Stimulated activated CD4-positive, alpha-beta T cell treated with anti-CD3 and anti-CD28 coated beads, Interleukin-4, amount 100 ng/mL, for 24 hours (primary cell): ENCODE data around the gene RABL2B.
"Not testable (repeated sequence)": the region's sequence is repeated elsewhere in the genome, so short reads cannot be mapped to it uniquely, and the experiment has no call there.

Experiments used
- DNase-seq: peaks from one replicate; pipeline ENCODE4 v3.0.0-alpha.2; 2020

RABL2B gene

DNA sequence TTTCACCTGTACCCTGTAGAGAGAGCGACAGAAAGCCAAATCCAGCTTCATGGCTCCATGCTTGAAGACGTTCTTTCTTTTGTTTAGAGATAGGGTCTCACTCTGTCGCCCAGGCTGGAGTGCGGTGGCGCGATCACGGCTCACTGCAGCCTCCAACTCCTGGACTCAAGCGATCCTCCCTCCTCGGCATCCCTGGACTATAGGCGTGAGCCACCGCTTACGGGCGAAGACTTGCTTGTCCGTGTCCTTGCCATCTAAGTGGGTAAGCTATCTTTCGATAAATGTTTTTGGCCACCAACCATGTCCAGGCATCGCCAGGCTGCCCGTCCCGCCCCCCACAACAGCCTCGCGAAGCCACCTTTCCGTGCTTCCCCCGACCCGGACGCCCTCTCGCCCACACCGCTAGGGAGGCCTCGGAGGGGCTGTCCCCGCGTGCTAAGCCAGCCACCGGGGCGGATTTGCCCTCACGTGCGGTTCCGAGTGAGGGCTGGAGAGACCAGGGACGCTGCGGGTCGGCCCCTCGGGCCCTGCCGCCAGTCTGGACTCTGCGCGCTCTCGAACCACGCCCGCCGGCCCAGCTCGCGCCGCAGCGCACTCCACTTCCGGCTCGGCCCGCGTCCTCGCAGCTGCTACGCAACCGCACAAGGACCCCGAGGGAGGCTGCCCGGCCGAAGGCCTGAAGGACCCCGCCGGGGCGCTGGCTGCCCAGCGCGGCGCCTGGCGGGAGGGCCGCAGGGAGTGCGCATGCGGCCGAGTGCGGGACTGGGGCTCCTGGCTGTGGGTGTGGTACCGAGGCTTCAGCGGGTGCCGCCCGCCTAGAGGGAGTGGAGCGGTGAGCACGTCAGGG lies at the start of gene RABL2B:
Gene RABL2B, minus strand, starts transcription at position 604 of the 847 bp plus-strand sequence. CDS start 1,342 bp downstream, outside the sequence.
- peak; percentile 88 for DNase-seq

DNA sequence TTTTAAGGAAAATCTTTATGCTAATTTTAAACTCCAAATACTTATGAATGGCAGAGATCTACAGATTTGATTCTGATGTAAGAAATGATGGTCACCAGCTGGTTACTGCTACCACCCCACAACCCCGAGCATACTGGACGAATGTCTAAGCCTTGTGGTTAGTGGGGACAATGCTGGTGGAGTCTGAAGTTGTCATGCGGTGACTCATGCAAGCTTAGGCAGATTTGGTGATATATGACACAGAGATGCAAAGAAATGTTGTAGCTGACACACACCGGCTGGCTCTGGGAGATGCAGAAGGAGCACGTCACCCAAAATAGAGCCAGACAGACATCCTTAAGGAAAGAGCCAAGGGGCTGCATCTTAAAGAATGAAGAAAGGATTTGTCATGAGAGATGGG lies 3.5 kb upstream of the RABL2B start:
- DNase-seq = not testable (repeated sequence)

DNA sequence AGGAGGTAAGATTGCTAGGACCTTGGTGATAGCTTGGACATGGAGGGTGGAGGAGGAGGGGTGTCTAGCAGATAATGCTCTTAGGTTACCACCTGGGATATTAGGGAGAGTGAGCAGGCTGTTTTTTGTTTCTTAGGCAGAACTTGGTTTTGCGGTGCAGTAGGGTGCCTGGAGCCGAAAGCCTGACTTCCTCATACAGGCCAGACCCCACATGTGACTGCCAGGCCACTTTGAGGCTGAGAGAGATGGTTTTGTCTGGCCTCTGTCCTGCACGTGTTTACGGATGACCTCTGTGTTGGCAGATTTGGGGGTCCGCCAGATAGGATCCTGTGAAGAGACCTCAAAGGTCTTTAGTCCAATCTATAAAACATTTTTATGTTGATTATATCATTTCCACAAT lies 1.9 kb upstream of the RABL2B start:
- not testable (repeated sequence) for DNase-seq

DNA sequence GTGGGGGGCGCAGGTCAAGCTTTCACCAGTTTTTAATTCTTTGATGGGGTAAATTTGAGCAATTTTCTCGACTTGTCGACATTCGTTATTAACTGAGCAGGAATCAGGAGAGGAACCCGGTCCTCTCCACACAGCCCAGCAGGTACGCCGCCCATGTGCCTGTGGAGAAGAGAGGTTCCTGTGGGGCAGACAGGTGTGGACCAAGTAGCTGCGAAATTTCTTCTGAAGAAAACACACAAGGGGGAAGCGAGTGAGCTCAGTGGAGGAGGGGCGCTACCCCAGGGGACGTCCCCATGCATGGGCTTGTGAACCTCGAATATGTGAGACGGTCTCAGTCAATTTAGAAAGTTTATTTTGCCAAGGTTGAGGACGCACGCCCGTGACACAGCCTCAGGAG lies 442 bp upstream of the RABL2B start:
- DNase-seq = not testable (repeated sequence)

DNA sequence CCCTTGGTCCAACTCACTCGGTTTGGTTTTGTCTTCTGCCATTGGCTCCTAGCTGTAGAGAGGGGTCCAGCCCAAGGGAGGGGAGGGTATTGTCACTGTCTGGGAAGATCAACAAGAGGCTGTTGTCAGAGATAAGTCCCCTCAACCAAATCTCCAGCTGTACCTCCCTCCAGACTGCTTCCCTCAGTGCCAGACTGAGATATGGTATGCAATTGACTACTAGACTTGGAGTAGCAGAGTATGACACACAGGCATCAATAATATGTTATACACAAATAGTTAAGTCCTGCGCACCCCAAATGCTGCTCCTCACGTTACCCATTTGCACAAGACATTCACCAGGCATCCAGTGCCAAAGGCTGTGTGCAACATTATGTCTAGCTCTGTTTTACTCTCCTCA lies 1.2 kb downstream of the RABL2B start:
- not testable (repeated sequence) for DNase-seq

DNA sequence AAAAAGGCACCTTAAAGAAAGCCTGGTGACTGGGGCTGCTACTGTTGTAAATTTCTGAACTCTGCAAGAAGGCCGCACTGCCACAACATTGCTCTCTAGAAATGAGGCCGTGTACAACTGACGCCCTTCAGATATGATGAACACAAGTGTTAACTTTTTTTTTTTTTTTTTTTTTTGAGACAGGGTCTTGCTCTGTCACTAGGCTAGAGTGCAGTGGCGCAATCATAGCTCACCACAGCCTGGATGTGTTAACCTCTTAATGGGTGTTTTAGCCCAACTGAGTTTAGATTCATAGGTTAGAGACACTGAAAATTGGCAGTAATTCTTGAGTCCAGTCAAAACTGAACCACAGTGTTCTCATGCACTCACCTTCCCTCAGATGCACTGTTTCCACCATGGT lies 3.2 kb downstream of the RABL2B start:
- DNase-seq = not testable (repeated sequence)

DNA sequence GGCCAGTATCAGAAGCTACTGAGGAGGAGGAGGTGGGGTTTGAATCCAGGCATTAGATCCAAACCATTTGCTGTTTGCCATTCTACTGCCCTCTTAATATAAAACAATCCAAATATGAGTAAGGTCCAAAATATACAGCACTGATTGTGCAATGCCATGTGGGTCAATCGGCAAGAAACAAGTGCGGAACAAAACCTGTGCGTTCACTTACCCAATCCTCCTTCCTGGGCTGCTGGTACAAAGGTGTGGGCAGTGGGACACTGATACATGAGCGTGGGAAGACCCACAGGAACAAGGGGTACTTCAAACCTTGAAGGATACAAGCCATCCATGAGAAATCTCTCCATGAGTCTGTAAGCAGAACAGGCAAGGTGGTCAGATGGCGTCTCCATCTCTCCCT lies 5.8 kb downstream of the RABL2B start:
- not testable (repeated sequence) for DNase-seq

DNA sequence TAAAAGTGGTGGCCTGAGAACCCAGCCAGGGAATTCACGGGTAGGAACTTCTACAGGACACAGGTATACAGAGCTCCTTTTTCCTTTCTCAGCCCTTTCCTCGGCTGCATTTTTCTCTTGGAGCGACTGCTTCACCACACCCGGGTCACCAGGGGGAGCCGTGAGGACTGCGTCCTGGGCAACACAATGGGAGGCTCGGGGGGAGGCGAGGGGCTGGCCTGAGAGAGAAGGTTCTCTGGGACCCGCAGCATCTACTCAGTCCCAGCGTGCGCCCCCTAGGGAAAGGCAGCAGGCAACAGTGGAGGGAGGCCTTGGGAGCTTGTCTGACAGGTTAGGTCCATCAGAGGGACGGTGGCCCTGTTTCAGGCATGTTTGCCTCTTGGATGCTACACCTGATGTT lies 8.3 kb downstream of the RABL2B start:
- DNase-seq = not testable (repeated sequence)

DNA sequence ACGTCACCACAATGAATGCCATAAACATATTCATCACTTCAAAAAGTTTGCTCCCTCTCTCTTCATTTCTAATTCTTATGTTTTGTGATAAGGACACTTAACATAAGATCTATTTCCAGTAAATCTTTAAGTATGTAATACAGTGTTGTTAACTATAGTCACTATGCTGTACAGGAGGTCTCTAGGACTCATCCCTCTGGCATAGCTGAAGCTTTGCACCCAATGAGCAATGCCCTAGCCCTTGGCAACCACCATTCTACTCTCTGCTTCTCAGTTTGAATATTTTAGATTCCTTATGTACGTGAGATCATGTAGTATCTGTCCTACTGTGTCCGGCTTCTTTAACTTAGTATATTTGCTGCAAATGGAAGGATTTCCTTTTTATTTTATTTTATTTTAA lies 19.1 kb downstream of the RABL2B start:
- DNase-seq = not testable (repeated sequence)

DNA sequence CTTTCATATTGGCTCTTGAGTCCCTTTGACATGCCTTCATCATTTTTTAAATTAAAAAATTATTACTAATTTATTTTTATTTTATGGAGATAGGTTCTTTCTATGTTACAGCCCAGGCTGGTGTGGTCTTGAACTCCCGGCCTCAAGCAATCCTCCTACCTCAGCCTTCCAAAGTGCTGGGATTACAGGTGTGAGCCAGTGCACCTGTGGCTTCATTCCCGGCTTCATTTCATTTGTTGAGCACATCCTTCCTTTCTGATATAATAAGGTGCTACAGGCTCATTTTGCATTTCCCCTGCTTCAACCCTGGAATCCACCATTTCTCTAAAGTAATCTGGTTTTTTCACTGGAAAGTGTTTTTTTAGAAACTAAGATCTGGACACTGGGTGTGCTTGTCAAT lies 21.6 kb downstream of the RABL2B start:
- DNase-seq = not testable (repeated sequence)

DNA sequence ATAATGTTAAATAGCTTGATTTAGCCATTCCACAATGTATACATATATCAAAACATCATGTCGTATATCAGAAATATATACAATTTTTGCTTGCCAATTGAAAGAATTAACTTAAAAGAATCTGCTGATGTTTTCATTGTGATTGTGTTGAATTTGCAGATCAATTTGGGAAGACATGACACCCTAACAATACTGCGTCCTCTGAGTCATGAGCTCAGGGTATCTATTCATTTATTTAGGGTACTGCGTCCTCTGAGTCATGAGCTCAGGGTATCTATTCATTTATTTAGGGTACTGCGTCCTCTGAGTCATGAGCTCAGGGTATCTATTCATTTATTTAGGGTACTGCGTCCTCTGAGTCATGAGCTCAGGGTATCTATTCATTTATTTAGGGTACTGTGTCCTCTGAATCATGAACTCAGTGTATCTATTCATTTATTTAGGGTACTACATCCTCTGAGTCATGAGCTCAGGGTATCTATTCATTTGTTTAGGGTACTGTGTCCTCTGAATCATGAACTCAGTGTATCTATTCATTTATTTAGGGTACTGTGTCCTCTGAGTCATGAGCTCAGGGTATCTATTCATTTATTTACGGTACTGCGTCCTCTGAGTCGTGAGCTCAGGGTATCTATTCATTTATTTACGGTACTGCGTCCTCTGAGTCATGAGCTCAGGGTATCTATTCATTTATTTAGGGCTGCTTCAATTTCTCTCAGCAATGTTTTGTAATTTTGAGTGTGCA lies 23.7 kb downstream of the RABL2B start:
- not testable (repeated sequence) for DNase-seq

DNA sequence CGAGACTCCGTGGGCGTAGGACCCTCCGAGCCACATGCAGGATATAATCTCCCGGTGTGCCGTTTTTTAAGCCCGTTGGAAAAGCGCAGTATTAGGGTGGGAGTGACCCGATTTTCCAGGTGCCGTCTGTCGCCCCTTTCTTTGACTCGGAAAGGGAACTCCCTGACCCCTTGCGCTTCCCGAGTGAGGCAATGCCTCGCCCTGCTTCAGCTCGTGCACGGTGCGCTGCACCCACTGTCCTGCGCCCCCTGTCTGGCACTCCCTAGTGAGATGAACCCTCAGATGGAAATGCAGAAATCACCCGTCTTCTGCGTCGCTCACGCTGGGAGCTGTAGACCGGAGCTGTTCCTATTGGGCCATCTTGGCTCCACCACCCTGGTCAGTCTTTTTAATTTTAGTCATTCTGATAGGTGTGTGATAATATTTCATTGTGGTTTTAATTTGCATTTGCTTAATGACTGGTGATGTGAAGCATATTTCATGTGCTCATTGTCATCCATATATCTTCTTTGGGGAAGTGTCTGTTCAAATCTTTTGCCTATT lies 26.4 kb downstream of the RABL2B start:
- peak; percentile 55 for DNase-seq

DNA sequence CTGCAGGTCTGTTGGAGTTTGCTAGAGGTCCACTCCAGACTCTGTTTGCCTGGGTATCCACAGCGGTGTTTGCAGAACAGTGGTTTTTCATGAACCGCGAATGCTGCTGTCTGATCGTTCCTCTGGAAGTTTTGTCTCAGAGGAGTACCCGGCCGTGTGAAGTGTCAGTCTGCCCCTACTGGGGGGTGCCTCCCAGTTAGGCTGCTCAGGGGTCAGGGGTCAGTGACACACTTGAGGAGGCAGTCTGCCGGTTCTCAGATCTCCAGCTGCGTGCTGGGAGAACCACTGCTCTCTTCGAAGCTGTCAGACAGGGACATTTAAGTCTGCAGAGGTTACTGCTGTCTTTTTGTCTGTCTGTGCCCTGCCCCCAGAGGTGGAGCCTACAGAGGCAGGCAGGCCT lies 27.0 kb downstream of the RABL2B start:
- not testable (repeated sequence) for DNase-seq

DNA sequence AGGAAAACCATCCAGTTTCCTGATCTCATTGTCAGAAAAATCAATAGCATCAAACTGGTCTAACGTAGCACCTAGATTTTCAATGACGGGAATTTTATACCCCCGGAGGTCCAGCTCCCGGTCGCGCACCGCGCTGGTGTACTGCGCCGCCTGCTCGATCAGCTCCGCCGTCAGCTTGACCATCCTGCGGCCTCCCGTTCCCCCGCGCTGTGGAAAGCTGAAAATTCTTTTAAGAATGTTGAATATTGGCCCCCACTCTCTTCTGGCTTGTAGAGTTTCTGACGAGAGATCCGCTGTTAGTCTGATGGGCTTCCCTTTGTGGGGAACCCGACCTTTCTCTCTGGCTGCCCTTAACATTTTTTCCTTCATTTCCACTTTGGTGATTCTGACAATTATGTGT lies 28.2 kb downstream of the RABL2B start:
- not testable (repeated sequence) for DNase-seq

DNA sequence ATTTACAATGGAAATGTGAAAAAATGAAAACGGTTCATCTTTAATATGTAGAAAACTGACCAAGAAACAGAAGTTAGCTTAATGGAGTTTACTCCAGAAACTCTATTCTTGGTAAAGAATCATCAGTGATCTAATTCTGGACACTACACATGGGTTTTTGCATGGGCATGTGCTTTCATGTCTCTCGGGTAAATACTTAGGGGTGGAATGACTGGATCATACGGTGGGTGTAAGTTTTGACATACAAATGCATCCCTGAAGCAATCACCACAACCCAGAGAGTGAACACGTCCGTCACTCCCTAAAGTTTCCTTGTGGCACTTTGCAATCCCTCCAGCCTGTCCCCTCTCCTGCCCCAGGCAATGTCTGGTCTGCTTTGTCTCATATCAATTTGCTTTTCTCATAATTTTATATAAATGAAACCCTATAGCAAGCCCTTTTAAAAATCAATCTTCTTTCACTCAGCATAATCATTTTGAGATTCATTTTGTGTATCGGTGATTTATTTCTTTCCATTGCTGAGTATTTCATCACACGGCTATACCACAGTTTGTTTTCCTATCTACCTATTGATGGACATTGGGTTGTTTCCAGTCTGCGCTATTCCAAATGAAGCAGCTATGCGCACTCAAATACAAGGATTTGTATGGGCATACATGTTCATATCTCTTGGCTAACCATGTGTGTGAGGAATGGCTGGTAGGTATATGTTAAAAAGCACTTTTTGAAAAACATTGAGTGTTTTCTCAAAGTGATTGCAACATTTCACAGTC lies 33.9 kb downstream of the RABL2B start:
- not testable (repeated sequence) for DNase-seq

DNA sequence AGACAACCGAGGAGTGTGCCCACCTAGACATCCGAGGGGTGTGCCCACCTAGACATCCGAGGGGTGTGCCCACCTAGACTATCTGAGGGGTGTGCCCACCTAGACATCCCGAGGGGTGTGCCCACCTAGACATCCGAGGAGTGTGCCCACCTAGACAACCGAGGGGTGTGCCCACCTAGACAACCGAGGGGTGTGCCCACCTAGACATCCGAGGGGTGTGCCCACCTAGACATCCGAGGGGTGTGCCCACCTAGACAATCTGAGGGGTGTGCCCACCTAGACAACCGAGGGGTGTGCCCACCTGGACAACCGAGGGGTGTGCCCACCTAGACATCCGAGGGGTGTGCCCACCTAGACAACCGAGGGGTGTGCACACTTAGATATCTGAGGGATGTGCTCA lies 34.8 kb downstream of the RABL2B start:
- DNase-seq = not testable (repeated sequence)

DNA sequence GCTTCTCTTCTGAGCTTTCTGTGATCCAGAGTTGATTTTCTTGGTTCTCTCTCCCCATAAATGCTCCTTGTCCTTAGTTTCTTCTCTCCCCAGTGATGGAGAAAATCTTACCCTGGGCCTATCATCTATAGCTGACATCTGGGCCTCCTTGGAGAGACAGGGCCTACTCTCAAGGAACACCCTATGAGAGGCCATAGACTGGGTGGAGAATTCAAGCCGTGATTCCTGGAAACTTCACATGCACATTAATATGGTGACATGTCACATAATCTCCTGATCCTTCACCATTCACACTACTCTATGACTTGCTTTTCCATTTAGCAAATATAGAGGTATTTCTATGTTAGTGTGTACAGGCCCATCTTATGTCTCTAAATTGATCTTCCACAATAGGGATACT lies 35.9 kb downstream of the RABL2B start:
- not testable (repeated sequence) for DNase-seq

DNA sequence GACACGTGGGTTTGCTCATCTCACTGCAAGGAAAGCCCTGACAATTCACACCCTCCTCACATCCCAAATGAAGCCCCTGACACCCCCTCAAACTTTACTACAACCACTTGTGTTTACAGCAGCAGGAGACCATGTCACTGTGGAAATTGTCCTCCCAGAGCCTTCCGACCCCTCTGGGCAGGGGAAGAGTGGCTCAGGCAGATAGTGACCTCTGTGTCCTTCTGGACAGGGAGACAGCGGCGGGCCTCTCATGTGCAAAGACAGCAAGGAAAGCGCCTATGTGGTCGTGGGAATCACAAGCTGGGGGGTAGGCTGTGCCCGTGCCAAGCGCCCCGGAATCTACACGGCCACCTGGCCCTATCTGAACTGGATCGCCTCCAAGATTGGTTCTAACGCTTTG lies 39.0 kb downstream of the RABL2B start:
- DNase-seq = not testable (repeated sequence)

DNA sequence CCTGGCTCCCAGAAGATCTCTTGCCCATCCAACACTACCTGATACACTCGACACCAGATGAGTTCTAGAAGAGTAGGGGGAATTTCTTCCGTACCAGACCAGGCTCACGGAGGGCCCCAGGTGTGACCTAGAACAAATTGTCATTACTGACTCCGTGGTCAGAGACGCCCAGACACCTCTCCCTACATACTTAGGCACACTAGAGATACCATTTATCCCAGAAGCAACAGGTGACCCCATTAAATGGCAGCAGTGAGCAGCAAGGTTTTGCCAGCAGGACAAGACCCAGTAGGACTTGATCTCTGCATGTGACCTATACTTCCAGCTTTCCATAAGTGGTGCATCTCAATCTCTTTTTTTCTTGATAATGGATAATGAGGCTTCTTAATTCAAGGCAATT lies 42.7 kb downstream of the RABL2B start:
- not testable (repeated sequence) for DNase-seq

DNA sequence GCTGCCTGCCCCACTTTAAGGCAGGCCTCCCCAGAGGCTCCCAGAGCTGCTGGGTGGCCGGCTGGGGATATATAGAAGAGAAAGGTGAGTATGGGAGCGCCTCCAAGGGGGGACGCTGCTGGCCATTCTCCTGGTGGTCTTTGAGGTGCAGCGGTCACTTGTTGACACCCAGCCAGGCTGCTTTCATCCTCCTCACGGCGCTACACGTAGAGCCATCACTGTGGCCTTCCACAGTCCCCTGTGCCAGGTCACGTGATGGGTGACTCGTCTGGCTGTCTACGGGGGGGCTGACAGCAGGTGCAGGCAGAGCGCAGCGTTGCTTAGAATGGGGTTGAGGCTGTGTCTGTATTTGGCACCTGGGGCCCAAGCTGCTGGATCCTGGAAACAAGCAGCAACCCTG lies 43.5 kb downstream of the RABL2B start:
- DNase-seq = no peak

DNA sequence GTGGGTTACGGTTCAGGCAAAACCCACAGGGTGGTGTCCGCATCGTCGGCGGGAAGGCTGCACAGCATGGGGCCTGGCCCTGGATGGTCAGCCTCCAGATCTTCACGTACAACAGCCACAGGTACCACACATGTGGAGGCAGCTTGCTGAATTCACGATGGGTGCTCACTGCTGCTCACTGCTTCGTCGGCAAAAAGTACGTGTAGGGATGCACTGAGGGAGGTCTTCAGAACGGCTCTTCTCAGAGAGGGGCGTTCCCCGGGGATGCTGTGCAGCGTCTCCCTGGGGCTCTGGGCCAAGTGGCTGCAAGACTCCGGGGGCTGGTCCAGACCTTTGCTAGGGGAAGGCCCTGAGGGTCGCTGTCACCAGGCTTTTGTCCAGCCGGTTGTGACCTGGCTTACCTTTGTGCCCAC lies 44.2 kb downstream of the RABL2B start:
- DNase-seq = no peak

DNA sequence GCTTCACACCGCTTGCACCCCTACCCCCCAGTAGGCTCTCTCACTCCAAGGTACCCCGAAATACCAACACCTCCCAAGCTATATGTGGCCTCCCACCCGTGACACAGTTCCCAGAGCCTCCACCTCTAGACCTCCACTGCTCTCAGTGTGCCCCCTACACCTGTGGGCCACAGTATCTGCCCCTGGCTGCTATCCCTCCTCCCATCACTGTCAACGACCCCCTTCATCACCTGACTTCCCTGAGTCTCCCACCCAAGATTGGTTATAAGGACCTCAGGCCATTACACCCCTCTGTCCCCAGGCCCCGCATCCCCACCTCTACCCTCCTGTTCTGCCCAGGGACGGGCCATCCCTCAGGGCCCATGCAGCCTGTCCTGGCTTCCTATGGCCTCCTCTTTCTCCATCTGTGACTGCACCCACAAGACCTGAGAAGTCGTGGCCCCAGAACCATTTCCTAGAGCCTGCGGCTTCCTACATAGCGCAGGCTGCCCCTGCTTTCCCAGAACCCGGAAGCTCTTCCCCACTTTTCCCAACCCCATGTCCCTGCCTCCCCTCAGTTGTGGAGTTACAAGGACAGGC lies 44.7 kb downstream of the RABL2B start:
- DNase-seq = no peak
